Natural killer cell (primary cell): Measurements from ENCODE around the gene TTC24. TPM values are rescaled to one million over a fixed set of nuclear protein-coding genes. Genes with fewer than 3 reads are reported as not detected.
A peak's percentile ranks its signal among the peaks of the same experiment; 100 is the strongest.

Experiments
- ATAC-seq, 3 donors: fragments of 150-1000 bp in 2 of 3; fragments of 200-7000 bp in 1 of 3; cut with Tn5 transposase; 1 replicate in 1 of 3; 2 replicates in 2 of 3; pipeline ENCODE4 v1.10.0; 2021; ENCODE audit warnings: mild to moderate bottlenecking in 2 of 3, moderate library complexity in 2 of 3
- DNase-seq, 2 donors: peaks; one replicate each; pipeline versions ENCODE4 v3.0.0 to v3.0.0-alpha.2; 2013 to 2021; ENCODE audit warnings: mixed read lengths in 1 of 2
- H3K27ac ChIP-seq: one replicate; pipeline ENCODE4 v1.5.1; 2013; ENCODE audit warnings: mild to moderate bottlenecking, low read length
- H3K27me3 ChIP-seq: one replicate; pipeline ENCODE4 v1.6.1; 2013; ENCODE audit warnings: low read length; ENCODE audit not compliant: control insufficient read depth, insufficient read depth
- H3K36me3 ChIP-seq: one replicate; pipeline ENCODE4 v1.6.1; 2013; ENCODE audit warnings: low read length; ENCODE audit not compliant: control insufficient read depth, insufficient read depth
- H3K4me1 ChIP-seq: one replicate; pipeline ENCODE4 v1.6.1; 2013; ENCODE audit warnings: low read length; ENCODE audit not compliant: control insufficient read depth, insufficient read depth
- H3K4me3 ChIP-seq: one replicate; pipeline ENCODE4 v1.5.1; 2013; ENCODE audit warnings: low read length
- H3K9me3 ChIP-seq: one replicate; pipeline ENCODE4 v1.6.1; 2013; ENCODE audit warnings: low read length; ENCODE audit not compliant: control insufficient read depth, insufficient read depth
- H3K27ac Mint-ChIP-seq, 2 donors: one replicate each; pipeline ENCODE4 v1.8.0; 2022; ENCODE audit warnings: mild to moderate bottlenecking in 2 of 2, mixed read lengths in 2 of 2, moderate library complexity in 1 of 2
- H3K27me3 Mint-ChIP-seq, 2 donors: one replicate each; pipeline ENCODE4 v1.8.0; 2022; ENCODE audit warnings: low read depth in 2 of 2, mixed read lengths in 2 of 2
- H3K36me3 Mint-ChIP-seq: one replicate; pipeline ENCODE4 v1.8.0; 2022; ENCODE audit warnings: mixed read lengths
- H3K4me1 Mint-ChIP-seq, 2 donors: one replicate each; pipeline ENCODE4 v1.8.0; 2022; ENCODE audit warnings: mixed read lengths in 2 of 2
- H3K4me3 Mint-ChIP-seq: one replicate; pipeline ENCODE4 v1.8.0; 2022; ENCODE audit warnings: mild to moderate bottlenecking, moderate library complexity, mixed read lengths
- H3K9me3 Mint-ChIP-seq, 2 donors: one replicate each; pipeline ENCODE4 v1.8.0; 2022; ENCODE audit warnings: mixed read lengths in 2 of 2
- WGBS: methylation state at CpG from one replicate; pipeline ENCODE4 v1.1.7; 2013; ENCODE audit warnings: missing lambda C conversion rate; ENCODE audit not compliant: insufficient coverage; 5-methylcytosine and 5-hydroxymethylcytosine counted together
- intact Hi-C: fragments of 100-400 bp; cut with micrococcal nuclease; formaldehyde crosslinking; loops from one replicate; pipeline ENCODE4 v1.14.2; 2022
- total RNA-seq, 4 donors: library from RNA; stranded (reverse); fragments of 120-200 nt in 1 of 4; gene quantifications; one replicate each; pipeline versions ENCODE4 v1.2.3 to v1.2.4, GENCODE V29; 2013 to 2022
- TF ChIP-seq, protein P1 (sequence below): fragments of 200-600 bp; IDR thresholded peaks from one replicate; pipeline ENCODE4 v1.8.0; 2022; ENCODE audit warnings: antibody characterized with exemption

The TTC24 gene
- total RNA-seq, 3 donors from 2014 or later (not counting 1 experiment from before 2014, with no cell fraction given) = 3.3 to 4.1 (median 4.0) TPM

DNA sequence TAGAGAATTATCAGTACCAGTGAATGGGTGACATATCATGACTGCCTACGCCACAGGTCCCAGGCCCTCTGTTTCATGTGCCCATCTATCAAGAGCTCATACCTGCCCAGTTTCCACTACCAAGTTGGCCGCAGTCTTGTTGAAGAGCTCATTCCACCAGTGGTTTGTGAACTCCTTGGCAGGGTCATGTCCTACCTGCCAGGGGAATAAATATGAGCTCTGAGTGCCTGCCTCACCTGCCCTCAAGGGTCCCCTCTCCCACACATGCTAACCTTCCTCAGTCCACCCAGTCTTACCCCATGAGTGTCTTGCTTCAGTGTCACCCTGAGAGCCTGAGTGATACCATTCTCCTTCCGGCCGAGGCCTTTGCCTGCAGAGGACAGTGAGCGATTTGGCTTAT is 18.6 kb downstream of the TTC24 start:
- Histone ChIP-seq H3K9me3 (no peaks in the 10 kb centered on the region), H3K4me3 (no peak overlapping the region), H3K27ac (no peak overlapping the region), H3K4me1 (peaks cover 26% of the 10 kb centered on the region), H3K27me3 (no peaks in the 10 kb centered on the region), H3K36me3 (peaks cover 19% of the 10 kb centered on the region)
- no peak for ATAC-seq
- no peaks in the 10 kb centered on the region for H3K36me3 Mint-ChIP-seq
- H3K27ac Mint-ChIP-seq = peak overlapping the region in 1 of 2 donors; percentile 45
- intact Hi-C loops = no loop called here
- WGBS = over 99% methylated on average over 5 of the region's 5 CpGs
- TF ChIP-seq, protein P1, sequence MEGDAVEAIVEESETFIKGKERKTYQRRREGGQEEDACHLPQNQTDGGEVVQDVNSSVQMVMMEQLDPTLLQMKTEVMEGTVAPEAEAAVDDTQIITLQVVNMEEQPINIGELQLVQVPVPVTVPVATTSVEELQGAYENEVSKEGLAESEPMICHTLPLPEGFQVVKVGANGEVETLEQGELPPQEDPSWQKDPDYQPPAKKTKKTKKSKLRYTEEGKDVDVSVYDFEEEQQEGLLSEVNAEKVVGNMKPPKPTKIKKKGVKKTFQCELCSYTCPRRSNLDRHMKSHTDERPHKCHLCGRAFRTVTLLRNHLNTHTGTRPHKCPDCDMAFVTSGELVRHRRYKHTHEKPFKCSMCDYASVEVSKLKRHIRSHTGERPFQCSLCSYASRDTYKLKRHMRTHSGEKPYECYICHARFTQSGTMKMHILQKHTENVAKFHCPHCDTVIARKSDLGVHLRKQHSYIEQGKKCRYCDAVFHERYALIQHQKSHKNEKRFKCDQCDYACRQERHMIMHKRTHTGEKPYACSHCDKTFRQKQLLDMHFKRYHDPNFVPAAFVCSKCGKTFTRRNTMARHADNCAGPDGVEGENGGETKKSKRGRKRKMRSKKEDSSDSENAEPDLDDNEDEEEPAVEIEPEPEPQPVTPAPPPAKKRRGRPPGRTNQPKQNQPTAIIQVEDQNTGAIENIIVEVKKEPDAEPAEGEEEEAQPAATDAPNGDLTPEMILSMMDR = no peak
- no peak overlapping the region for H3K4me3 Mint-ChIP-seq
- no peak for DNase-seq
- no peaks in the 10 kb centered on the region for H3K27me3 Mint-ChIP-seq
- H3K4me1 Mint-ChIP-seq = peaks cover 20 to 34% of the 10 kb centered on the region in 2 donors
- H3K9me3 Mint-ChIP-seq = no peaks in the 10 kb centered on the region

DNA sequence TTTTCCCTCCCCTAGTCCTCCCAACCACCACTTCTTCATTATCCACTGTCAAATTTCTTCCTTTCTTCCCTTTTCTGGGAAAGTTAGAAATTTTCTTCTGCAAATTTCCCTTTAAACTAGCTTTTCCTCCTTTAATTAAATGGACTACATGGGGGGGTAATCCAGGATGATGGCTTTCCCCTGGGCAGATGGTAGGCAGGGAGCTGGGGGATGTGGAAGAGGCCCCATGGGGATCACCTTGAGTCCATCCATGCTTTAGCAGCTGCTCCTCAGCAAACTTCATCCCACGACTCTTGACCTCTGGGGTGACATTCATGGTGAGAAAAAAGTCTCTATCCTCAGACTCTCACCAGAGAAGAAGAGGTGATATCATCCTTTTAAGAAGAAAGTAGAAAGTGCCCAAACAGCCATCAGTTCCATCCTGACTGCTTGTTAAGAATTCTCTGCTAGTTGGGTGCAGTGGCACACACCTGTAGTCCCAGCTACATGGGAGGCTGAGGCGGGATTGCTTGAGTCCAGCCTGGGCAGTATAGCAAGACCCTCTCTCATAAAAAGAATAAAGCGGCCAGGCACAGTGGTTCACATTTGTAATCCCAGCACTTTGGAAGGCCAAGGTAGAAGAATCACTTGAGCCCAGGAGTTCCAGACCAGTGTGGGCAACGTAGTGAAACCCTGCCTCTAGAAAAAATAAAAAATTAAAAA is 19.4 kb downstream of the TTC24 start:
- TF ChIP-seq, protein P1 = no peak
- Histone ChIP-seq H3K4me3 (no peak overlapping the region), H3K27me3 (no peaks in the 10 kb centered on the region), H3K27ac (no peak overlapping the region), H3K9me3 (no peaks in the 10 kb centered on the region), H3K36me3 (peaks cover 19% of the 10 kb centered on the region), H3K4me1 (peaks cover 26% of the 10 kb centered on the region)
- Mint-ChIP-seq H3K4me1 (peaks cover 20 to 34% of the 10 kb centered on the region in 2 donors), H3K36me3 (no peaks in the 10 kb centered on the region), H3K9me3 (no peaks in the 10 kb centered on the region), H3K27me3 (no peaks in the 10 kb centered on the region), H3K4me3 (no peak overlapping the region), H3K27ac (peak overlapping the region in 1 of 2 donors; percentile 45)
- WGBS = 99% methylated on average over 4 of the region's 4 CpGs
- DNase-seq = no peak
- ATAC-seq = no peak
- intact Hi-C loops = no loop called here

DNA sequence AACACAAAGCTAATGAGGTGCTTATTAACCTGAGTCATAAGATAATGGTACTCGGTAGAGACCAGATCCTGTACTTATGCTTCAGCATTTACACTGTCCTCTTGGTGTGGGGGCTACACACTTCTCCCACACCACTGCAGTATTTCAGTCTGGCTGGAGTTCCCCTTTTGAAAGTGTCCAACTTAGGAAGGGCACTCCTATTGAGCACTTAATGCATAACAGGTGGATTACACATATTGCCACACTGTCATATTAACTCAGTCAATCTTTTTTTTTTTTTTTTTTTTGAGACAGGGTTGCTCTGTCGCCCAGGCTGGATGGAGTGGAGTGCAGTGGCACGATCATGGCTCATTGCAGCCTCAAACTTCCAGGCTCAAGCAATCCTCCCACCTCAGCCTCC is 20.3 kb downstream of the TTC24 start:
- Histone ChIP-seq H3K4me3 (no peak overlapping the region), H3K27me3 (no peaks in the 10 kb centered on the region), H3K36me3 (peaks cover 13% of the 10 kb centered on the region), H3K9me3 (no peaks in the 10 kb centered on the region), H3K4me1 (peaks cover 26% of the 10 kb centered on the region), H3K27ac (no peak overlapping the region)
- intact Hi-C loops = loop anchor here (2.0 kb wide), 2 partner anchors 15 to 143 kb away; no protein-coding TSS in a partner anchor
- TF ChIP-seq, protein P1 = no peak
- H3K4me1 Mint-ChIP-seq = peaks cover 20 to 33% of the 10 kb centered on the region in 2 donors
- 55% methylated on average over 3 of the region's 3 CpGs for WGBS
- no peaks in the 10 kb centered on the region for H3K27me3 Mint-ChIP-seq
- peak overlapping the region in 1 of 2 donors; percentile 90 for H3K27ac Mint-ChIP-seq
- DNase-seq = peak in 1 of 2 donors; percentile 67
- peak; percentile 65 to 75 (median 65) for ATAC-seq
- no peaks in the 10 kb centered on the region for H3K9me3 Mint-ChIP-seq
- H3K4me3 Mint-ChIP-seq = no peak overlapping the region
- H3K36me3 Mint-ChIP-seq = no peaks in the 10 kb centered on the region
